OCI-LY7 (cell line): ENCODE measurements around the gene CACNA2D1.

Experiments
- EZH2phosphoT487 ChIP-seq: fragments of 200-600 bp; sonication (generic); IDR thresholded peaks from 2 replicates; pipeline ENCODE4 v1.6.1; 2018; ENCODE audit warnings: low read depth, borderline replicate concordance, mild to moderate bottlenecking, mixed run types, antibody characterized with exemption, low read length, moderate library complexity, mixed read lengths
- TF ChIP-seq, protein P1 (sequence below): fragments of 200-600 bp; sonication (generic); conservative IDR thresholded peaks from 2 replicates; pipeline ENCODE4 v1.5.1; 2014; ENCODE audit warnings: mild to moderate bottlenecking, antibody characterized with exemption, low read length, moderate library complexity, mixed read lengths

DNA sequence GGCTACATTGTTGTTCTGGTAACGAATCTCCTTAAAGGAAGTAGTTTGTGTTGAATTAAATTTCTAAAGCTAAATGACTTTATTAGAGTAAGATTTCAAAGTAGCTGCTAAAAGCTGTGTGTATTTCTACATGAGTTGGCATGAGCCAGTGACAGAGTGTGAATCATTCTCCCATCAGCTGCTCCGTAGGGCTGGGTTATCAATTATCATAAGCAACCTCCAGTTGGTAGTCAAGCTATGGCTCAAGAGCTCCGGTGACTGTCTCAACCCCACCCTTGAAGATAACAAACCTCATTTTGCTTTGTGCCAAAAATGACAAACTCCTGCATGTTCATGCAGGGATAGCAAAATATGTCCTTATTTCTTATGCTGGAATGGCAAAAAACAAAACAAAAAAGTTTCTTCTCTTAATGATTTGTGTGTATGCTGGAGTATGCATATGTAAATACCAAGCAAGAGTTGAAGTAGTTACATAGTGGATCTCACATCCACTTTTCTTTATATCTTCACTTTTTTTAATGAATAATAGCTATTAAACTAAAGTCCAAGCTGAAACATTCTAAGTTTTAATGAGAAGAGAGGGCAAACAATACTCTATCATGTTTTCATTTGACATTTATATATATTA lies 249.4 kb downstream of the CACNA2D1 start:
- TF ChIP-seq, protein P1, sequence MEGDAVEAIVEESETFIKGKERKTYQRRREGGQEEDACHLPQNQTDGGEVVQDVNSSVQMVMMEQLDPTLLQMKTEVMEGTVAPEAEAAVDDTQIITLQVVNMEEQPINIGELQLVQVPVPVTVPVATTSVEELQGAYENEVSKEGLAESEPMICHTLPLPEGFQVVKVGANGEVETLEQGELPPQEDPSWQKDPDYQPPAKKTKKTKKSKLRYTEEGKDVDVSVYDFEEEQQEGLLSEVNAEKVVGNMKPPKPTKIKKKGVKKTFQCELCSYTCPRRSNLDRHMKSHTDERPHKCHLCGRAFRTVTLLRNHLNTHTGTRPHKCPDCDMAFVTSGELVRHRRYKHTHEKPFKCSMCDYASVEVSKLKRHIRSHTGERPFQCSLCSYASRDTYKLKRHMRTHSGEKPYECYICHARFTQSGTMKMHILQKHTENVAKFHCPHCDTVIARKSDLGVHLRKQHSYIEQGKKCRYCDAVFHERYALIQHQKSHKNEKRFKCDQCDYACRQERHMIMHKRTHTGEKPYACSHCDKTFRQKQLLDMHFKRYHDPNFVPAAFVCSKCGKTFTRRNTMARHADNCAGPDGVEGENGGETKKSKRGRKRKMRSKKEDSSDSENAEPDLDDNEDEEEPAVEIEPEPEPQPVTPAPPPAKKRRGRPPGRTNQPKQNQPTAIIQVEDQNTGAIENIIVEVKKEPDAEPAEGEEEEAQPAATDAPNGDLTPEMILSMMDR = no peak
- no peak for TF ChIP-seq EZH2phosphoT487
